BLaER1 (cell line): Measurements from ENCODE around the gene FASTKD2.
"Not testable (repeated sequence)": the region's sequence is repeated elsewhere in the genome, so short reads cannot be mapped to it uniquely, and the experiment has no call there.

ENCODE experiments used
- H3K27ac ChIP-seq: shearing (Covaris generic); formaldehyde crosslinking; 2 replicates; pipeline ENCODE4 v1.8.1; 2022
- H3K27me3 ChIP-seq: shearing (Covaris generic); formaldehyde crosslinking; 2 replicates; pipeline ENCODE4 v1.8.1; 2022
- H3K36me3 ChIP-seq: shearing (Covaris generic); formaldehyde crosslinking; 2 replicates; pipeline ENCODE4 v1.8.1; 2022
- H3K4me1 ChIP-seq: shearing (Covaris generic); formaldehyde crosslinking; 2 replicates; pipeline ENCODE4 v1.8.1; 2022
- H3K4me2 ChIP-seq: shearing (Covaris generic); formaldehyde crosslinking; 2 replicates; pipeline ENCODE4 v1.8.1; 2022
- H3K4me3 ChIP-seq: shearing (Covaris generic); formaldehyde crosslinking; 2 replicates; pipeline ENCODE4 v1.8.1; 2022
- H3K9ac ChIP-seq: shearing (Covaris generic); formaldehyde crosslinking; 2 replicates; pipeline ENCODE4 v1.8.1; 2022
- H3K9me3 ChIP-seq: shearing (Covaris generic); formaldehyde crosslinking; 2 replicates; pipeline ENCODE4 v1.8.1; 2022
- H4K20me1 ChIP-seq: shearing (Covaris generic); formaldehyde crosslinking; 2 replicates; pipeline ENCODE4 v1.8.1; 2022
- Cebpa-rat ChIP-seq: shearing (Covaris generic); IDR thresholded peaks from 2 replicates; pipeline ENCODE4 v1.8.1; 2022

FASTKD2 gene

GRCh38 chr2:206802654-206803514, 37.5 kb downstream of the FASTKD2 start:
- no peak overlapping the region for H3K9ac ChIP-seq
- no peak overlapping the region for H3K4me2 ChIP-seq
- no peak for TF ChIP-seq Cebpa-rat
- H3K4me1 ChIP-seq: peaks cover 5% of the 10 kb centered on the region; the same call in 1 of the 2 replicates
- no peaks in the 10 kb centered on the region for H3K9me3 ChIP-seq
- H4K20me1 ChIP-seq: no peaks in the 10 kb centered on the region
- H3K27ac ChIP-seq: no peak overlapping the region
- H3K36me3 ChIP-seq: no peaks in the 10 kb centered on the region
- H3K27me3 ChIP-seq: no peaks in the 10 kb centered on the region
- H3K4me3 ChIP-seq: no peak overlapping the region

- H3K4me1 ChIP-seq: no peaks in the 10 kb centered on the region
- no peak overlapping the region for H3K27ac ChIP-seq
- H3K4me2 ChIP-seq: no peak overlapping the region
- no peaks in the 10 kb centered on the region for H3K27me3 ChIP-seq
- H3K4me3 ChIP-seq: no peak overlapping the region
- H4K20me1 ChIP-seq: no peaks in the 10 kb centered on the region
- no peak for TF ChIP-seq Cebpa-rat
- H3K36me3 ChIP-seq: no peaks in the 10 kb centered on the region
- no peak overlapping the region for H3K9ac ChIP-seq
- H3K9me3 ChIP-seq: no peaks in the 10 kb centered on the region
These were observed 38.9 kb downstream of the FASTKD2 start for GRCh38 chr2:206804326-206804725.

- H3K4me1 ChIP-seq: no peaks in the 10 kb centered on the region
- TF ChIP-seq Cebpa-rat: no peak
- H4K20me1 ChIP-seq: no peaks in the 10 kb centered on the region
- no peaks in the 10 kb centered on the region for H3K9me3 ChIP-seq
- H3K36me3 ChIP-seq: no peaks in the 10 kb centered on the region
- no peaks in the 10 kb centered on the region for H3K27me3 ChIP-seq
- H3K9ac ChIP-seq: no peak overlapping the region
- H3K4me2 ChIP-seq: no peak overlapping the region
- H3K4me3 ChIP-seq: no peak overlapping the region
- no peak overlapping the region for H3K27ac ChIP-seq
These were observed 40.6 kb downstream of the FASTKD2 start for GRCh38 chr2:206805887-206806607.

GRCh38 chr2:206807624-206808023, 42.2 kb downstream of the FASTKD2 start:
- not testable (repeated sequence) for H3K36me3 ChIP-seq, H3K4me2 ChIP-seq, H3K4me3 ChIP-seq, H3K4me1 ChIP-seq, H3K9me3 ChIP-seq, H4K20me1 ChIP-seq, H3K27me3 ChIP-seq, H3K9ac ChIP-seq, H3K27ac ChIP-seq

- H3K4me3 ChIP-seq, H3K27ac ChIP-seq, H4K20me1 ChIP-seq, H3K9ac ChIP-seq, H3K27me3 ChIP-seq, H3K4me1 ChIP-seq, H3K9me3 ChIP-seq, H3K4me2 ChIP-seq, H3K36me3 ChIP-seq: not testable (repeated sequence)
These were observed 47.1 kb downstream of the FASTKD2 start for GRCh38 chr2:206812471-206812870.

- no peak for TF ChIP-seq Cebpa-rat
- H3K27me3 ChIP-seq: no peaks in the 10 kb centered on the region
- no peak overlapping the region for H3K27ac ChIP-seq
- H3K9ac ChIP-seq: no peak overlapping the region
- H4K20me1 ChIP-seq: no peaks in the 10 kb centered on the region
- no peak overlapping the region for H3K4me2 ChIP-seq
- no peaks in the 10 kb centered on the region for H3K9me3 ChIP-seq
- H3K36me3 ChIP-seq: no peaks in the 10 kb centered on the region
- no peak overlapping the region for H3K4me3 ChIP-seq
- no peaks in the 10 kb centered on the region for H3K4me1 ChIP-seq
These were observed 49.1 kb downstream of the FASTKD2 start for GRCh38 chr2:206814498-206814897.

- TF ChIP-seq Cebpa-rat: no peak
- Histone ChIP-seq H3K27ac (no peak overlapping the region), H3K27me3 (no peaks in the 10 kb centered on the region), H4K20me1 (no peaks in the 10 kb centered on the region), H3K36me3 (no peaks in the 10 kb centered on the region), H3K4me1 (no peaks in the 10 kb centered on the region), H3K4me2 (no peak overlapping the region), H3K4me3 (no peak overlapping the region), H3K9ac (no peak overlapping the region), H3K9me3 (no peaks in the 10 kb centered on the region)
These were observed 55.4 kb downstream of the FASTKD2 start for GRCh38 chr2:206820807-206821206.

- Histone ChIP-seq H3K36me3 (no peaks in the 10 kb centered on the region), H3K9ac (no peak overlapping the region), H4K20me1 (no peaks in the 10 kb centered on the region), H3K27me3 (no peaks in the 10 kb centered on the region), H3K4me2 (no peak overlapping the region), H3K27ac (no peak overlapping the region), H3K4me1 (no peaks in the 10 kb centered on the region), H3K4me3 (no peak overlapping the region), H3K9me3 (no peaks in the 10 kb centered on the region)
- no peak for TF ChIP-seq Cebpa-rat
These were observed 57.8 kb downstream of the FASTKD2 start for GRCh38 chr2:206823178-206823577.

- no peaks in the 10 kb centered on the region for H3K36me3 ChIP-seq
- no peak overlapping the region for H3K27ac ChIP-seq
- H3K4me2 ChIP-seq: no peak overlapping the region
- H3K4me1 ChIP-seq: no peaks in the 10 kb centered on the region
- no peaks in the 10 kb centered on the region for H3K27me3 ChIP-seq
- no peak for TF ChIP-seq Cebpa-rat
- no peak overlapping the region for H3K4me3 ChIP-seq
- H3K9ac ChIP-seq: no peak overlapping the region
- no peaks in the 10 kb centered on the region for H4K20me1 ChIP-seq
- H3K9me3 ChIP-seq: no peaks in the 10 kb centered on the region
These were observed 58.7 kb downstream of the FASTKD2 start for GRCh38 chr2:206824087-206824618.

- H3K27me3 ChIP-seq: no peaks in the 10 kb centered on the region
- no peaks in the 10 kb centered on the region for H4K20me1 ChIP-seq
These were observed 59.6 kb downstream of the FASTKD2 start for GRCh38 chr2:206824993-206825392.

More at GRCh38 chr2:206824993-206825392, 59.6 kb downstream of the FASTKD2 start:
- Histone ChIP-seq H3K4me3 (no peak overlapping the region), H3K4me1 (no peaks in the 10 kb centered on the region), H3K9ac (no peak overlapping the region), H3K27ac (no peak overlapping the region), H3K4me2 (no peak overlapping the region), H3K9me3 (no peaks in the 10 kb centered on the region), H3K36me3 (no peaks in the 10 kb centered on the region)
- TF ChIP-seq Cebpa-rat: no peak
